Left lung (tissue), 10 donors: ENCODE measurements around the gene BPIFB2. TPM values are rescaled to one million over a fixed set of nuclear protein-coding genes. Genes with fewer than 3 reads are reported as not detected.
"Not testable (repeated sequence)": the region's sequence is repeated elsewhere in the genome, so short reads cannot be mapped to it uniquely, and the experiment has no call there.

ENCODE experiments used
- ATAC-seq: fragments of 200-7000 bp; cut with Tn5 transposase; one replicate; pipeline ENCODE4 v1.9.1; 2020; ENCODE audit warnings: moderate library complexity
- DNase-seq, 4 donors: peaks; one replicate each; pipeline ENCODE4 v3.0.0-alpha.2; 2013 to 2020
- H3K27ac ChIP-seq, 2 donors: fragments of 200-600 bp; sonication (generic) in 1 of 2; one replicate each; pipeline versions ENCODE4 v1.5.0 to v1.8.0; 2020 to 2021
- H3K27me3 ChIP-seq, 2 donors: fragments of 200-600 bp; sonication (generic) in 1 of 2; one replicate each; pipeline versions ENCODE4 v1.5.0 to v1.8.0; 2020 to 2021
- H3K36me3 ChIP-seq, 2 donors: fragments of 200-600 bp; sonication (generic) in 1 of 2; one replicate each; pipeline versions ENCODE4 v1.5.0 to v1.8.0; 2020 to 2021
- H3K4me1 ChIP-seq, 2 donors: fragments of 200-600 bp; one replicate each; pipeline ENCODE4 v1.8.0; 2021
- H3K4me3 ChIP-seq, 2 donors: fragments of 200-600 bp; sonication (generic) in 1 of 2; one replicate each; pipeline versions ENCODE4 v1.5.0 to v1.8.0; 2020 to 2021; ENCODE audit warnings: mild to moderate bottlenecking in 1 of 2
- H3K9me3 ChIP-seq, 2 donors: fragments of 200-600 bp; sonication (generic) in 1 of 2; one replicate each; pipeline versions ENCODE4 v1.5.0 to v1.8.0; 2020 to 2021
- CTCF ChIP-seq, 2 donors: fragments of 200-600 bp; sonication (generic) in 1 of 2; IDR thresholded peaks; one replicate each; pipeline versions ENCODE4 v1.5.0 to v1.8.0; 2021; ENCODE audit warnings: antibody characterized with exemption in 2 of 2
- intact Hi-C, 2 donors: fragments of 100-400 bp; cut with DNase I; formaldehyde crosslinking; loops; one replicate each; pipeline versions ENCODE4 v1.11.2 to v1.14.2; 2022
- polyA plus RNA-seq, 6 donors: library from polyadenylated mRNA; unstranded; fragments of 120-200 nt; gene quantifications; one replicate each; pipeline ENCODE4 v1.2.1, GENCODE V29; 2013; ENCODE audit not compliant: insufficient read length in 6 of 6
- total RNA-seq, 2 donors: library from RNA; stranded (reverse); fragmentation: NEBNext Ultra II Directional; extraction: Animal tissue kit (Norgen Biotek cat#: 25700); gene quantifications; one replicate each; pipeline ENCODE4 v1.2.1, GENCODE V29; 2021
- donor health status: DM: no; HTN: yes; CAD: no.
- donor health status: DM: no; HTN: no; CAD: no.

The BPIFB2 gene
- total and polyA plus RNA-seq, 8 donors = 0.65 TPM; not detected in 7

GRCh38 chr20:33042430-33042829 is 34.9 kb downstream of the BPIFB2 start:
- Histone ChIP-seq H3K9me3 (peaks cover 0 to 26% of the 10 kb centered on the region in 2 donors), H3K36me3 (no peaks in the 10 kb centered on the region), H3K4me1 (no peaks in the 10 kb centered on the region), H3K27ac (no peak overlapping the region), H3K27me3 (no peaks in the 10 kb centered on the region), H3K4me3 (no peak overlapping the region)
- no peak for TF ChIP-seq CTCF (IDR thresholded peaks at IDR 0.05)
- intact Hi-C loops = no loop called here
- DNase-seq = no peak
- ATAC-seq = no peak

- no peaks in the 10 kb centered on the region for H3K27me3 ChIP-seq
- intact Hi-C loops = no loop called here
- no peak for ATAC-seq
- no peak for TF ChIP-seq CTCF (IDR thresholded peaks at IDR 0.05)
- DNase-seq = no peak
- peaks cover 0 to 26% of the 10 kb centered on the region in 2 donors for H3K9me3 ChIP-seq
- no peak overlapping the region for H3K27ac ChIP-seq
- H3K4me3 ChIP-seq = no peak overlapping the region
- no peaks in the 10 kb centered on the region for H3K36me3 ChIP-seq
- no peaks in the 10 kb centered on the region for H3K4me1 ChIP-seq
Measured at GRCh38 chr20:33042983-33043730, 35.7 kb downstream of the BPIFB2 start.

- H3K27me3 ChIP-seq = no peaks in the 10 kb centered on the region
- no peak overlapping the region for H3K27ac ChIP-seq
- DNase-seq = no peak
- peaks cover 0 to 26% of the 10 kb centered on the region in 2 donors for H3K9me3 ChIP-seq
- H3K4me1 ChIP-seq = no peaks in the 10 kb centered on the region
- TF ChIP-seq CTCF (IDR thresholded peaks at IDR 0.05) = no peak
- intact Hi-C loops = no loop called here
- no peak overlapping the region for H3K4me3 ChIP-seq
- H3K36me3 ChIP-seq = no peaks in the 10 kb centered on the region
- no peak for ATAC-seq
Measured at GRCh38 chr20:33043731-33044181, 36.3 kb downstream of the BPIFB2 start.

GRCh38 chr20:33045129-33045721 is 37.7 kb downstream of the BPIFB2 start:
- intact Hi-C loops, H3K27ac ChIP-seq, H3K36me3 ChIP-seq, DNase-seq, H3K4me1 ChIP-seq, H3K27me3 ChIP-seq, H3K4me3 ChIP-seq, ATAC-seq: not testable (repeated sequence)
- peaks cover 0 to 26% of the 10 kb centered on the region in 2 donors for H3K9me3 ChIP-seq

GRCh38 chr20:33046412-33046811 is 38.9 kb downstream of the BPIFB2 start:
- ATAC-seq = no peak
- Histone ChIP-seq H3K4me1 (no peaks in the 10 kb centered on the region), H3K27ac (no peak overlapping the region), H3K9me3 (peaks cover 0 to 26% of the 10 kb centered on the region in 2 donors), H3K4me3 (no peak overlapping the region), H3K36me3 (no peaks in the 10 kb centered on the region), H3K27me3 (no peaks in the 10 kb centered on the region)
- intact Hi-C loops = no loop called here
- no peak for DNase-seq
- TF ChIP-seq CTCF (IDR thresholded peaks at IDR 0.05) = no peak
